ENCODE data around the gene PRKAR1B.

The PRKAR1B gene

DNA sequence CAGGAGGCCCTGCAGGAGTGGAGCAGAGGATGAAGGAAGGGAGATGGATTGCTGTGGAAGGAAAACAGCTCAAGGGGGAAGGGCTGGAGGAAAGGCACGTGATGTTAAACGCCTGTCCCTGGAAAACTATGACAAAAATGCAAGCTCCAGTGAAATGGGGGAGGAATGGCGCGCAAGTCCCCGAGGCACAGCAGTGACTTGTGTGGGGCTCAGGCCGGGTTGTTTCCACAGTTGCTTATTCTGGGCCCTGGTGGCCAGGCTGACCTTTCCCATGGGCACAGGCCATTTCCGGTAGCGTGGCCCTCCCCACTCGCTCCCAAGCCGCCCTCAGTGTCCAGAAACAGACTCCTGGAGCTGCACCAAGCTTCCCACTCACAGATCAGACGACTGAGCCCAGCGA lies 139.3 kb downstream of the PRKAR1B start:
- Histone ChIP-seq H2BK15ac (ENCODE audit: low read length) (no peak overlapping the region), H3K4me3 (ENCODE audit: low read length in 2 of 2) (no peak overlapping the region), H3K18ac (ENCODE audit: low read length) (no peak overlapping the region), H2BK12ac (ENCODE audit: low read length) (no peak overlapping the region), H2AK5ac (ENCODE audit: low read depth, low read length) (no peak overlapping the region), H2BK5ac (ENCODE audit: low read length) (no peak overlapping the region), H3K9ac (ENCODE audit: low read depth, low read length, poor library complexity) (no peak overlapping the region), H4K91ac (ENCODE audit: low read depth, low read length, poor library complexity) (no peak overlapping the region), H4K8ac (ENCODE audit: low read depth, low read length) (no peak overlapping the region), H3K4me2 (ENCODE audit: insufficient read depth, low read length, poor library complexity, severe bottlenecking) (no peak overlapping the region), H3K14ac (ENCODE audit: low read length) (no peak overlapping the region), H2BK120ac (ENCODE audit: low read depth, low read length) (no peak overlapping the region), H3K4ac (ENCODE audit: low read length) (no peak overlapping the region), H3K4me1 (ENCODE audit: control insufficient read depth in 2 of 2, insufficient read depth in 1 of 2, low read depth in 1 of 2, low read length in 2 of 2) (peaks cover 0 to 2% of the 10 kb centered on the region in 2 donors), H3K23ac (ENCODE audit: low read depth, low read length, poor library complexity) (no peak overlapping the region), H3K27ac (replicated peaks; ENCODE audit: low read length) (no peak overlapping the region), H3K36me3 (replicated peaks in 1 of 2; ENCODE audit: control insufficient read depth in 2 of 2, insufficient read depth in 2 of 2, low read length in 2 of 2) (peaks cover 0 to 14% of the 10 kb centered on the region in 2 donors), H2AFZ (ENCODE audit: low read length) (no peak overlapping the region), H3K27me3 (ENCODE audit: control insufficient read depth in 3 of 3, insufficient read depth in 3 of 3, low read depth in 1 of 3, low read length in 3 of 3) (no peaks in the 10 kb centered on the region), H3K79me1 (ENCODE audit: low read depth, low read length) (peaks cover 2% of the 10 kb centered on the region), H3K9me3 (replicated peaks in 1 of 2; ENCODE audit: control insufficient read depth in 2 of 2, insufficient read depth in 1 of 2, low read depth in 1 of 2, low read length in 2 of 2) (peaks cover 4 to 12% of the 10 kb centered on the region in 2 donors)
- DNase-seq (ENCODE audit: low spot score) = no peak
- WGBS, 2 donors (ENCODE audit: extremely low coverage in 2 of 2, insufficient read length in 2 of 2, insufficient replicate concordance in 1 of 2) = no CpG with 5 or more reads among the region's 12 CpGs

- Histone ChIP-seq H3K79me1 (ENCODE audit: low read depth, low read length) (peaks cover 2% of the 10 kb centered on the region), H4K8ac (ENCODE audit: low read depth, low read length) (no peak overlapping the region), H3K4me1 (ENCODE audit: control insufficient read depth in 2 of 2, insufficient read depth in 1 of 2, low read depth in 1 of 2, low read length in 2 of 2) (peaks cover 0 to 2% of the 10 kb centered on the region in 2 donors), H3K23ac (ENCODE audit: low read depth, low read length, poor library complexity) (no peak overlapping the region), H2BK12ac (ENCODE audit: low read length) (no peak overlapping the region), H4K91ac (ENCODE audit: low read depth, low read length, poor library complexity) (no peak overlapping the region), H3K36me3 (replicated peaks in 1 of 2; ENCODE audit: control insufficient read depth in 2 of 2, insufficient read depth in 2 of 2, low read length in 2 of 2) (peaks cover 0 to 14% of the 10 kb centered on the region in 2 donors), H2AFZ (ENCODE audit: low read length) (no peak overlapping the region), H2BK5ac (ENCODE audit: low read length) (no peak overlapping the region), H3K14ac (ENCODE audit: low read length) (no peak overlapping the region), H3K9me3 (replicated peaks in 1 of 2; ENCODE audit: control insufficient read depth in 2 of 2, insufficient read depth in 1 of 2, low read depth in 1 of 2, low read length in 2 of 2) (peaks cover 4 to 12% of the 10 kb centered on the region in 2 donors), H2AK5ac (ENCODE audit: low read depth, low read length) (no peak overlapping the region), H2BK15ac (ENCODE audit: low read length) (no peak overlapping the region), H3K9ac (ENCODE audit: low read depth, low read length, poor library complexity) (no peak overlapping the region), H3K27me3 (ENCODE audit: control insufficient read depth in 3 of 3, insufficient read depth in 3 of 3, low read depth in 1 of 3, low read length in 3 of 3) (no peaks in the 10 kb centered on the region), H3K4ac (ENCODE audit: low read length) (no peak overlapping the region), H3K18ac (ENCODE audit: low read length) (no peak overlapping the region), H3K27ac (replicated peaks; ENCODE audit: low read length) (no peak overlapping the region), H3K4me2 (ENCODE audit: insufficient read depth, low read length, poor library complexity, severe bottlenecking) (no peak overlapping the region), H2BK120ac (ENCODE audit: low read depth, low read length) (no peak overlapping the region), H3K4me3 (ENCODE audit: low read length in 2 of 2) (no peak overlapping the region)
- no peak for DNase-seq (ENCODE audit: low spot score)
- WGBS, 2 donors (ENCODE audit: extremely low coverage in 2 of 2, insufficient read length in 2 of 2, insufficient replicate concordance in 1 of 2) = no CpG with 5 or more reads among the region's 4 CpGs
Measured at GRCh38 chr7:586494-586893, 140.6 kb downstream of the PRKAR1B start.

- Histone ChIP-seq H2AK5ac (ENCODE audit: low read depth, low read length) (no peak overlapping the region), H3K18ac (ENCODE audit: low read length) (no peak overlapping the region), H3K27me3 (ENCODE audit: control insufficient read depth in 3 of 3, insufficient read depth in 3 of 3, low read depth in 1 of 3, low read length in 3 of 3) (no peaks in the 10 kb centered on the region), H3K27ac (replicated peaks; ENCODE audit: low read length) (no peak overlapping the region), H3K36me3 (replicated peaks in 1 of 2; ENCODE audit: control insufficient read depth in 2 of 2, insufficient read depth in 2 of 2, low read length in 2 of 2) (peaks cover 0 to 14% of the 10 kb centered on the region in 2 donors), H3K4me3 (ENCODE audit: low read length in 2 of 2) (no peak overlapping the region), H4K91ac (ENCODE audit: low read depth, low read length, poor library complexity) (no peak overlapping the region), H3K4me1 (ENCODE audit: control insufficient read depth in 2 of 2, insufficient read depth in 1 of 2, low read depth in 1 of 2, low read length in 2 of 2) (peaks cover 0 to 2% of the 10 kb centered on the region in 2 donors), H3K4ac (ENCODE audit: low read length) (no peak overlapping the region), H4K8ac (ENCODE audit: low read depth, low read length) (no peak overlapping the region), H2BK120ac (ENCODE audit: low read depth, low read length) (no peak overlapping the region), H3K9ac (ENCODE audit: low read depth, low read length, poor library complexity) (no peak overlapping the region), H2BK12ac (ENCODE audit: low read length) (no peak overlapping the region), H3K14ac (ENCODE audit: low read length) (no peak overlapping the region), H2BK15ac (ENCODE audit: low read length) (no peak overlapping the region), H3K9me3 (replicated peaks in 1 of 2; ENCODE audit: control insufficient read depth in 2 of 2, insufficient read depth in 1 of 2, low read depth in 1 of 2, low read length in 2 of 2) (peaks cover 4 to 12% of the 10 kb centered on the region in 2 donors), H3K4me2 (ENCODE audit: insufficient read depth, low read length, poor library complexity, severe bottlenecking) (no peak overlapping the region), H3K23ac (ENCODE audit: low read depth, low read length, poor library complexity) (no peak overlapping the region), H3K79me1 (ENCODE audit: low read depth, low read length) (peaks cover 2% of the 10 kb centered on the region), H2BK5ac (ENCODE audit: low read length) (no peak overlapping the region), H2AFZ (ENCODE audit: low read length) (no peak overlapping the region)
- no CpG with 5 or more reads among the region's 6 CpGs for WGBS, 2 donors (ENCODE audit: extremely low coverage in 2 of 2, insufficient read length in 2 of 2, insufficient replicate concordance in 1 of 2)
- DNase-seq (ENCODE audit: low spot score) = no peak
Measured at GRCh38 chr7:585873-586272, 141.2 kb downstream of the PRKAR1B start.

DNA sequence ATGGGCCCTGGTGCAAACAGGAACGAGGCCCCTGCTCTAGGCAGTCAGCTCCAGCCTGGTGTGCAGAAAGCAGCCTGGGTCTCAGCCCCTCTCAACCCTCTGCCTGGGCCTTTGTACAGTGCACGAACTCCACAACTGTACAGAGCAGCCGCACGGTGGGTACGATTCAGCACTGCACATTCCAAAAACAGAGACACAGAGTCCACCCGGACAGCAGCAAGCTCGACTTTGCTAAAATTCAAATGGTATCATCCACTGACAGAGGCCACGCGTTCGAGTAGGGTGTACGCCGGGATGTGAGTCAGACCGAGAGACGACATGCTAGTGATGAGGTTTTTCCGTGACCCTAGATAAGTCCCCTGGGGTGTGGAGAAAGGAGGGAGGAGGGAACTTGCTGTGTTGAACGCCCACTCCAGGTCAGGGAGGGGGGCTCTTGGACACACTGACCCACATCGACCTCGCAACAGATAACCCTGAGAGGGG lies 141.8 kb downstream of the PRKAR1B start:
- Histone ChIP-seq H2AK5ac (ENCODE audit: low read depth, low read length) (no peak overlapping the region), H3K18ac (ENCODE audit: low read length) (no peak overlapping the region), H3K79me1 (ENCODE audit: low read depth, low read length) (peaks cover 2% of the 10 kb centered on the region), H2AFZ (ENCODE audit: low read length) (no peak overlapping the region), H4K91ac (ENCODE audit: low read depth, low read length, poor library complexity) (no peak overlapping the region), H3K4ac (ENCODE audit: low read length) (no peak overlapping the region), H3K27me3 (ENCODE audit: control insufficient read depth in 3 of 3, insufficient read depth in 3 of 3, low read depth in 1 of 3, low read length in 3 of 3) (no peaks in the 10 kb centered on the region), H3K23ac (ENCODE audit: low read depth, low read length, poor library complexity) (no peak overlapping the region), H2BK5ac (ENCODE audit: low read length) (no peak overlapping the region), H3K9ac (ENCODE audit: low read depth, low read length, poor library complexity) (no peak overlapping the region), H3K9me3 (replicated peaks in 1 of 2; ENCODE audit: control insufficient read depth in 2 of 2, insufficient read depth in 1 of 2, low read depth in 1 of 2, low read length in 2 of 2) (peaks cover 4 to 12% of the 10 kb centered on the region in 2 donors), H3K4me1 (ENCODE audit: control insufficient read depth in 2 of 2, insufficient read depth in 1 of 2, low read depth in 1 of 2, low read length in 2 of 2) (peaks cover 0 to 2% of the 10 kb centered on the region in 2 donors), H2BK12ac (ENCODE audit: low read length) (no peak overlapping the region), H2BK15ac (ENCODE audit: low read length) (no peak overlapping the region), H4K8ac (ENCODE audit: low read depth, low read length) (no peak overlapping the region), H3K27ac (replicated peaks; ENCODE audit: low read length) (no peak overlapping the region), H2BK120ac (ENCODE audit: low read depth, low read length) (no peak overlapping the region), H3K36me3 (replicated peaks in 1 of 2; ENCODE audit: control insufficient read depth in 2 of 2, insufficient read depth in 2 of 2, low read length in 2 of 2) (peaks cover 0 to 14% of the 10 kb centered on the region in 2 donors), H3K4me2 (ENCODE audit: insufficient read depth, low read length, poor library complexity, severe bottlenecking) (no peak overlapping the region), H3K4me3 (ENCODE audit: low read length in 2 of 2) (no peak overlapping the region), H3K14ac (ENCODE audit: low read length) (no peak overlapping the region)
- no peak for DNase-seq (ENCODE audit: low spot score)
- no CpG with 5 or more reads among the region's 18 CpGs for WGBS, 2 donors (ENCODE audit: extremely low coverage in 2 of 2, insufficient read length in 2 of 2, insufficient replicate concordance in 1 of 2)

Data from neuronal stem cell (in vitro differentiated cells).